Activated CD4-positive, alpha-beta T cell treated with anti-CD3 and anti-CD28 coated beads for 48 hours (primary cell): Measurements from ENCODE around the gene ATP2C2.

Experiments used
- DNase-seq: peaks from one replicate; pipeline ENCODE4 v3.0.0-alpha.2; 2020

Gene ATP2C2

DNA sequence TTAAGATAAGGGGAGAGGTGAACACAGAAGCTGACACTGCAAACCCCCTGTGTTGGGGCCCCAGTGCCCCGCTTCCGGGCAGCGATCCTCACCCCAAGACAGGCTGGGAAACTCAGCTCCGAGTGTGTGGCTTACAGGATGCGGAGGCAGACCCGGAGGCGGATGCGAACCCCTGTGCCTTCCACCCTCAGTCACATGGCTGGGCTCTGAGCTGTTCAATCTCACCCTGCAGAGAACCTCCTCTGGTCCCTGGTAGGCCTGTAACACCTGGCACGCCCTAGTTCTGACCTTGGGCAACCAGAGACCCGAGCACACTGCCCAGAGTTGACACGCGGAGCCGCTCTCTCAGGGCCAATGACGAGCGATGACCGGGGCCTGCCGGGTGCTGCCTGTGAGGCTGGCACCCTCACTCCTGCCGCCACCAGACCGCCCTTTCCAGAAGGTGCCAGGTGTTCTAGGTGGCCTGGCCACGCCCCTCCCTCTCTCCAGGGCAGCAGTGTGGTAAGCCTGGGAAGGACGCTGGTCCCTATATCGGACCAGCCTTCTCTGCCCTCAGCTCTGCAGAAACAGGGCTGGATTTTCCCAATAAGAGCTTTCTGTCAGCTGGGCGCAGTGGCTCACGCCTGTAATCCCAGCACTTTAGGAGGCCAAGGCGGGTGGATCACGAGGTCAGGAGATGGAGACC is 112.9 kb downstream of the ATP2C2 start:
- DNase-seq, result no peak

DNA sequence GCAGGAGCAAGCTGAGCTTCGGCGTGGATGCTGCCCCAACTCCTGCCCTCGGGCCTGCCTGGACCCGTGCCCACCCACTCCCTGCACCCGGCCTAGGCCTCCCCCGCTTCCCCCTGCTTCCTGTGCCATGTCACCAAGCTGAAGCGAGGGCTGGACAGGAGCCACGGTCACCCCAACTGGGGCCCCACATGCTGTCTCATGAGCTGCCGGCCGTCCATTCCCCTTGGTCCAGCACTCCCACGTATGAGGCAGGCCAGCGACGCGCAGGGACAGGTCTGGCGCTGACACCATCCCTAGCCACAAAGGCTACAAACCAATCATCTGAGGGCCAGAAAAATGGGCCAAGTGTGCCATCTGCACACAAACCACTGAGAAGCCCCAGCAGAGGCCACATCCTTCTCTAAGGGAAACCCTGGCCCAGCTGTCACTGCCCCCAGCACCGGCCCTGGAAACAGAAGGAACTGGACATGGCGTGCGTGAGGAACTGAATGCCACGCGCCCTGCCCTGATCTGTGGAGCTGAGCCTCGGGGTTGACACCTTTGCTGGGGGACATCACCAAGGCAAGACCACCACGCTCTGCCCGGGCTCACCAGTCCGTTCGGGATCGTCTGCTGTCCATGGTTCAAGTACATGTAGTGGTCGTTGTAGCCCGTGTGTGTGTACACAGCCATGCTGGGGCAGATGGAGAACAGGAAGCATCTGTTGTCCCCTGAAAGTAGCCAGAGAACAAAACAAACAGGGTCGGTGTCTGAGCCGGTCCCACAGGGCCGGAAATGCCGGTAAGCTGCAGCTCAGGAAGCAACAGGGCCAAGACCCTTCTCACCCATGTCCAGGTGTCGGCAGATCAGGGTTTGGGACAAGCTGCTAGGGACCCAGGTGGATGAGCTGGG is 113.9 kb downstream of the ATP2C2 start:
- DNase-seq, result no peak

DNA sequence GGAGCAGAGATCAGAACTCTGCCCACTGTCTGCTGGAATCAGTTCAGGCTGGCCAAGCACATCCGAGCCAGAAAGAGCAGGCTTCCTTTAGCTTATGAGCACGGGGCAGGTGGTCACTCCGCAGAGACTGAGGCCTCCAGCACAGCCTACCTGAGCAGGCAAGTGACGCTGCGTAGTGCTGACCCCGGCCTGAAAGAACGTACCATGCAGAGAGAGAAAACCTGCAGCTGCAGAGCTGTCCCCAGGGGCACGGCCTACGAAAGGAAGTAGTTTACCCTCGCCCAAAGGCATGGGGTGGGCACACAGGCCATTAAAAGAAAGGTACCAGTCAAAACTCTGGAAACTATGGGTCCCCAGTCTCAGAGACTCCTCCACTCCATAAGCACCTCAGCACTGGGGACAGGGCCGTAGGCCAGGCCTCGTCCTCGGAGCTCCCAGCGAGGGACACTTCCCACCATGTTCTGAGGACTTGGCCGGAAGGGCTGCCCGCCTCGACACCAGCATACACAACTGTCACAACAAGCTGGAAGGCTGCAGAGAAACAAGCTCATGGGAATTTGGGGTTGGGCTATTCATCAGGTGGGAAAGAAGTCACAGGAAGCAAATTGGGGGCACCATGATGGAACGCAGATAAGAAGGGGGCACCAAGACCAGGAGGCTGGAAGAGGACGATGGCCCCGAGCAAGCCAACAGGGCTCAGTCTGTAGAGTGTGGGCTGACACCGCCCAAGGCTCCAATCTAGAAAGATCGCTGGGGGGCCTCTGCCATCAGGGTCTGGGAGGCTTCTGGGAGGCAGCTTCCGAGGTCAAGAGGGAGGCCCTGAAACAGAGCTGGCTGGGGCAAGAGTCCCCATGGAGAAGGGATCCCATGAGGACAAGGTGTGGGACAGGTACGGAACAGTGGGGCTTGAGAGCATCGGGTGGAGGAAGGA is 114.9 kb downstream of the ATP2C2 start:
- no peak for DNase-seq

DNA sequence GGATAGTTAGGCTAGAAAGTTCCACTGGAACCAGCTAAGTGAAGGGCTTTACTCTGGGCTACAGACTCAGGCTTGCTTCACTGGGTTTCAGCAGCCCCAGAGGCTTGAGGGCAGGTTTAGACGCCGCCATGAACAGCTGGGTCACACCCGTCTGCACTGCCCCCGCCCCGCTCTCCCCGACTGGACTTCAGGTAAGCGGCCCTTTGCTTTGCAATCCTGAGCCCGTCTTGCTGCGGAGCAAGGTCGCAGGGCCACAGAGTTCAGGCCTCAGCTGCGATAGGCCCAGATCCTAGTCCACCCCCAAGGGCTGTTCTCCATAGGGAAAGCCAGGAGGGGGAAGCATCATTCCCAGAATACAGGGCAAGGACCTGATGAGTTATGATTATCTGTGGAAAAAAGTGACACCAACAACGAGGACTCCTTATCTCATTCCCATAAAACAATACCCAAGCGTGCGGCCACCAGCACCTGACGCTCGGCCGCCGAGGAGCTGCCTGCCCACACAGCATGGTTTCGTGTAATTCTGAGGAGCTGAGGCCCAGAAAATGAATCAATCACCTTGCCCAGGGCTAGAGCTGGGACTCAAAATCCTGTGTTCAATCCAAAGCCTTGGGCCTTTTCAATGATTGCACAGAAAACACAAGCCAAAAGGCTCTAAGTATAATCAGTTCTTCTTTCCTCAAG is 115.7 kb downstream of the ATP2C2 start:
- DNase-seq, result no peak

DNA sequence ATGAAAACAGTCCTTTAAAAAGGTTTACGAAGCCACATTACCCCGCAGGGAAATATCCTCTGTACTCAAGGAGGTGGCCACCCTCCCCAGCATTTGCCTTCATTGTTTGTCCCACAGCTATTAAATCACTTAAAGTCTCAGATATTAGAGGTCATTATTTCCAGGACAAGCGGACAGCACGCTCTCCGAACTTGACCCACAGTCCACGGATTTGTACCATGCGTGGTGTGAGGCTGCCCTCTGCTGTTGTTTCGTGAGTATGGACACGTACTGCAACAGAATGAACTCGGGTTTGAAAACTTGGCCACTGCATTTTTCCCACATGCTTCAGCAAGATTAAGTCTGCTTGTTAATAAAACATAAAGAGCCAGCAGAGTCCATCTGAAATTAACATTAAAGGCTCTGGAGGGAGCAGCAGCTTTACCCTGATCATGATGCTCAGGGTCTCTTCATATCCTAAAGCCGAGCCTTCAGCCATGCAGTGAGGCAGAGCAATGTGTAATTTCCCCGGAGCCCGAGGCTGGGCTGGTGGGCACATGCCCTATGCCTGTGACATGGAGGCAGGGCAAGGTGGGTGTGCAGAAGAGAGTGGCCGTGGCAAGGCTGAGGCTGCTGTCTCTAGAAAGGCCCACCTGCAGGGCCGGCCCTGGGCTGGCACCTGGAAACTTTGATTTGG is 116.4 kb downstream of the ATP2C2 start:
- DNase-seq, result peak; percentile 42

DNA sequence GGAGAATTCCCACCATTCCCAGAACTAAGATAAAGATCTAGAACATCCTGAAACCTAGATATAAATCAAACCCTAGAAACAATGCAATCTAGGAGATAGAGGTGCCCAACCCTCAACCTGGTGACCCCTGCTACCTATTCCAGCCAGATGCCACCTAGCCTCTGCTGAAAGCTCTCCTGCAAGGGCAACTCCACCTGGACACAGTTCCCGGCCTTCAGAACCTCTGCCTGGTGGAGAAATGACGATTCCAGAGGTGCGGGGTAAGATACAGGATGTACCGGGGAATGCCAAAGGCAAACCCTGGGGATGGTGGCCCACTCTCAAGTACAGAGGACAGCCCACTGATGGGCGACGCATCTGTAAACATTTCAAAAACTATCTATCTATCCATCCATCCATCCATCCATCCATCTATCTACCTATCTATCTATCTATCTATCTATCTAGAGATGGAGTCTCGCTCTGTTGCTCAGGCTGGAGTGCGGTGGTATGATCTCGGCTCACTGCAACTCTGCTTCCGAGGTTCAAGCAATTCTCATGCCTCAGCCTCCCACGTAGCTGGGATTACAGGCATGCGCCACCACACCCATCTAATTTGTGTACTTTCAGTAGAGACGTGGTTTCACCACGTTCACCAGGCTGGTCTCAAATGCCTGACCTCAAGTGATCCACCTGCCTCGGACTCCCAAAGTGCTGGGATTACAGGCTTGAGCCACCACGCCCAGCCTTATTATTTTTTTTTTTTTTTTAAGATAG is 117.1 kb downstream of the ATP2C2 start:
- no peak for DNase-seq

DNA sequence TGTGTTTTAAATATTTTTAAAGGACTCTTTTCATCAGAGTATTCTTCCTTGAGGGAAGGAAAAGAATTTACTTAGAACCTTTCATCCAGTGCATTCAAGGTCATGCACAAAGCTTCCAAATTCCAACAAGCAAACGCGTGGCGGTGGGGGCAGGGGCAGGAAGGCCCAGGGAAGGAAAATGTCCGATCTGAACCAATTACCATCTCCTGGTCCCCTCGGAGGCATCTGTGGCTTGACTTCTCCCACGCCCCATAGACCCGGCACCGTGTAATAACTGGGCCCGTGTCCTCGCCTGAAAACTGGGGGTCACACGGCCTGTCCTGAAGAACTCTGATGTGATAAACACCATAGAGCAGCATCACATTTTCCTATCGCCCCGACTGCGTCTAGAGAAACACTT is 117.8 kb downstream of the ATP2C2 start:
- DNase-seq, result no peak

DNA sequence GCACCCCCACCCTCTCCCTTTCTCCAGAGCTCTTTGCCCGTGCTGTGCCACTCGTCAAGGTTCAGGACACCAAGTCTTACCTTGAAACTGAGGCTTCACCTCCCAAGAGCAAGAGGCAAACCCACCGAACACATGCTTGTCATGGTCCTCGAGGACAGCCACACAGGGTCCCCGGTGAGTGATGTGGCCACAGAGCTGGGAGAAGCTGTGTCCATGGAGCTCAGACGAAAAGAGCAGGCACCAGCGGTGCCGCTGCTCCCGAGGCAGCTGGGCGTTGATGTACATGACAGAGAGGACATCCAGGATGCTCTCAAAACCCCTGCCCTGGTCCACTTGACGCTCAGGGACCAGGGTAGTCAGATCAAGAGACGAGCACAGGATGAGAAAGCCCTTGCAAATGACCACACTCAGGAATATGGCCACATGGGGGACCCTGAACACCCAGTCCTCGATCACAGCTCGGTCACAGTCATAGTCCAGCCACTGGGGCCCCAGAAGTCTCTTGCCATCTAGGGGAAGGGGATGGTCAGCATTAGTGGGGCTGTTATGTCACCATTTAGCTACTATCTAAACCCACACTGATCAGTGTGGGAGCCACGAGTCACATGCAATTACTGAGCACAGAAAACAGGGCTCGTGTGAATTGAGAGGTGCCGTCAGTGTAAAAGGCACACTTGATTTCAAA is 118.4 kb downstream of the ATP2C2 start:
- no peak for DNase-seq

DNA sequence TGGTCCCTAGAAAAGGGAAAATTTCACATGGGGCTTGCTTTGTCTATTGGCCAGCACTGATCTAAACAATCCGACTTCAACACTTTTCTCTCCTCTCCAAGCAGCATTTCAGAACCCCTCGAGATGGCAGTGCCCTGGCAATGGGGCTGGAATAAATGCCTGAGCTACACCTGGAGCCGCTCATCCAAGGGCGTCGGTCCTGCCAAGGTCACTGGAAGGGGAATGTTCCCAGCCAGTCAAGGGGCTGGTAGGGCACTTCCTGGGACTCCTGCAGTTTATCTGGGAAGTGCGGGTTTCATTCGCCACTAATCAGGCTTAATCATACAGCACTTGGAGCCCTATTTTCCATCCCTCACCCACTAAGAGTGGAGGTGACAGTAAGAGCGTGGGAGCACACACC is 119.0 kb downstream of the ATP2C2 start:
- DNase-seq, result no peak

DNA sequence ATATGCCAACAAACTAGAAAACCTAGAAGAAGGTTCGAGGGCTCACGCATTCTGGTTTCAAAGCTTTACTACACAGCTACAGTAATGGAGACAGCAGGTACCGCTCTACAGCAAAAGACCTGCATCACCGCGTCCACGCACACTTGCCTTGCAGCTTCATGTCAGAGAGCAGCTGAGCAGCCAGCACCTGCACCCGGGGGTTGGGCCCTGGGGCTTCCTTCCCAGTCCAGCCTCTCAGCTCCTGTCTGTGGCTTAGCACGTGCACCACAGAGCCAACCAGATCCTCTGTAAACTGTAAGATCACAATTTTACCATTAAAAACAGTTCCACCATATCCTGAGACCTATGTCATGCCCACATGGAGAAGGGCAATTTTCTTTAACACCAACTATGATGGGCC is 120.8 kb downstream of the ATP2C2 start:
- no peak for DNase-seq

DNA sequence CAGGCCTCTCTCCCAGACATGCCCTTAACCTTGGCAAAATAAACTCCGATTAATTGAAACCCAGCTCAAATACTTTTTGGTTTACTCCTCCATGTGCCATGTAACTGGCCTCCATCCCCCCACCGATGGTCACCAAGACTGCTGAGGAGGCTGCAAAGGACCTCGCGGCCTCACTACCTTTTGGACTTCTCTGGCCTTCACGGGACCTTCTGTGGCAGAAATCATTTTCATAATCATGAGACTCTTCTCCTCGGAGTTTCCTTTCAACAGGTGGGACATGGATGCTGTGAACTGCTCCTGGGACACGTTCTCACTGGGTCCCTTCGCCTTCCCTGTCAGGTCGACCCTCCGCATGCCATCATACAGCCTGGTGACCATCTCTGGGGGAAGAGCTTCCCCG is 127.2 kb downstream of the ATP2C2 start:
- DNase-seq, result no peak

DNA sequence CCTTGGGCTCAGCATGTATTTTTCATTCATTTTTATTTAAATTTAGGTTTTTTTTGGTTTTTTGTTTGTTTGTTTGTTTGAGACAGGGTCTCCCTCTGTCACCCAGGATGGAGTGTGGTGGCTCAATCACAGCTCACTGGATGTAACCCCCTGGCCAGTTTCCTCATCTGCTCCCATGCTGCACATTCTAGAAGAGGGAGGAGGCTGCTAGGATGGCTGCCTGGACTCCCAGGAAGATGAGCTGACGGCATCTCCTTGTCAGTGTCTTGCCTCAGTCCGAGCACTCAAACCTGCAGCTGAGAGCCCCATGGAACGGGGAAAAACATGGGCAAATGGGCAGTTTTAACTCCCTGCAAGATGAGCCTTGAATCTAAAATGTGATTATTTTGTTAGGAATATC is 128.7 kb downstream of the ATP2C2 start:
- DNase-seq, result no peak

DNA sequence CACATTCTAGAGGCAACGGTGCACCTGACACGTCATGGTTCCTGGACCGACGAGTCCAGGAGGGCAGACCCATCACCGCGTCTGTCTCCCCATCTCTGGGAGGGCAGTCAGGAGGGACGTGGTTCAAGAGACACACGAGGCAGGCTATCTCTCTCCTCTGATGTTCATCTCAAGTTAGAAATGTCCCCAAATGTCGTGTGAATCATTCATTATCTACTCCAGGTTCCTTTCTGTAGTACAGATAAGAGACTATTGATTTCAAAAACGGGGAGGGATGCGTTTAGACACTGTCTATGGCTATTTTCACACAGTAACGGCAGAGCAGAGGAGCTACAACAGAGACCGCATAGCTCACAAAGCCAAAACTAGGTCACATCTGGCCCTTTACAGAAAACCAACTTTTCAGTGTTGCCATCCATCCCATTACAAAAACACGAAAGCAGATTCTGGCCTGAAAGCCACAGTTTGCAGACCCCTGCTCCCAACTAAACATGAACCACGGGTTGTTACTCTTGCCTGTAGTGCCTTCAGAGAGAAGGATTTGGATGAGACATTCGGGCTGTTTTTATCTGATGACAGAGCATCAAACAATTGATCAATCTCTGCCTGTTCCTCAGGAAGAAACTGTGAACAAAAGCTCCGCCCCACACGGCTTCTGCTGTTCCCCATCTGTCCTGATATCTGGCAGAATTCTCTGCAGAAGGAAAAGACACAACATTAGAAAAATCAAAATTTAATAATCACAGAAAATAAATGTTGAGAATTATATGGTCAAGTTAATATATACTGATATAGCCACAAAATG is 129.3 kb downstream of the ATP2C2 start:
- DNase-seq, result no peak

DNA sequence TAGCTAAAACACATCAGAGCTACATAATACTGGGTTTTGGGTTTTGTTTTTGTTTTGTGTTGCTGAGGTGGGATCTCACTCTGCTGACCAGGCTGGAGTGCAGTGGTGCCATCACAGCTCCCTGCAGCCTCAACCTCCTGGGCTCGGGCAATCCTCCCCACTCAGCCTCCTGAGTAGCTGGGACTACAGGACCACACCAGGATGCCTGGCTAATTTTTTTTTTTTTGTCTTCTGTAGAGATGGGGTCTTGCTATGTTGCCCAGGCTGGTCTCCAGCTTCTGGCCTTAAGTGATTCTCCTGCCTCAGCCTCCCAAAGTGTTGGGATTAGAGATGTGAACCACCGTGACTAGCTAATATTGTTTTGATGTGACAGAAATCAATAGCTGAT is 129.9 kb downstream of the ATP2C2 start:
- DNase-seq, result no peak

DNA sequence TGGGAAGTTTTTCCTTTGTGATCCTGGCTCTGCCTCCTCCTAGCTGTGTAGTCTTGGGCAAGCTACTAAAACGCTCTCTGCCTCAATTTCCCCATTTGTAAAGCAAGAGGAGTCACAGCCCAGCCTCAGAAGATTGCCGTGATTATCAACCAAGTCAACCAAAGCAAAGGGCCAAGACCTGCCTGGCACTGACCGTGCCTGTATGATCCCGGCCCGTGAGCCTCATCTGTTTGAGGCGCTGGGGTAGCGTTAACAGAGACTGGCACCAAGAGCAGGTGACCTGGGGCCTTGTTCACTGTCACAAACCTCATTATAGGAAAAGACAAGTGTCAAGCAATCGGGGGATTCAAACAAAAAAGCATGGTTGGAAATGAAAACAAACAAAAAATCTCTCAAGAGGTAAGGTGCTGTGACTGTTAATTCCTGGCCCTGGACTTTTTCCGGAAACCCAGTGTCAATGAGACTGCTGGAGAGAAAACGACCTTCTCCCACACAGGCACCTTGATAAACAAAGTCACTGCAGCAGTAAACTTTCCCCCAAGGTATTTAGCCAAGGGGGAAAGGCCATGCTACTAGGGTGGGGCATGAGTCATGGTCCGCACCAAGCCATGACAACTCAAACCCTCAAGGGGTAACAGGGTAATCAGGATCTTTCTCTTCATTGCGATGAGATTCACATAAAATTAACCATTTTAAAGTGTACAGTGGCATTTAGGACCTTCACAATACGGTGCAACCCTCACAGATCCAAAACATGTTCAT is 130.7 kb downstream of the ATP2C2 start:
- DNase-seq, result no peak

DNA sequence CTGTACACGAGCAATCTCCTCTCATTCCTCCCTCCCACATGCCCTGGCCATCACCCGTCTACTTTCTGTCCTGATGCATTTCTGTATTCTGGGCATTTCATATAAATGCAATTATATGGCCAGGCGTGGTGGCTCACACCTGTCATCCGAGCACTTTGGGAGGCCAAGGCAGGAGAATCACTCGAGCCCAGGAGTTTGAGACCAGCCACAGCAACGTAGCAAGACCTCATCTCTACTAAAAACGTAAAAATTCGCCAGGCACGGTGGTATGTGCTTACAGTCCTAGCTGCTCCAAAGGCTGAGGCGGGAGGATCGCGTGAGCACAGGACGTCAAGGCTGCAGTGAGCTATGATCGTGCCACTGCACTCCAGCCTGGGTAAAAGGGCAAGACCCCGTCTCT is 131.3 kb downstream of the ATP2C2 start:
- no peak for DNase-seq

DNA sequence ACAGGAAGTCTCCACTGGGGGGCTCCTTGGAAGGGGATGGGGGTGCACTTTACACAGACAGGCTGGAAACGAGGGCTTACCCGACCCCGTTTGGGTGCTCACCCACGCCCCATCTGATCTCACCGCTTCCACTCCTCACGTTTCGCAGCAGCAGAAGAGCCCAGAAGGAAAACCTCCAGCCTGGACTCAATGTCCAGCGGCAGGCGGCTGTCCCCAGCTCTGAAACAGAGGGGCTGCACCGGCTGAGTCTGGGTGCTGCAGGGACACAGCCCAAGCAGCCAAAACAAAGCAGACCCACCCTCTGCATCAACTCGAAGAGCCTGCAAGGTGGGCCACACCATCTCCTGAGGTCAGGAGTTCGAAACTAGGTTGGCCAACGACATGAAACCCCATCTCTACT is 132.2 kb downstream of the ATP2C2 start:
- no peak for DNase-seq

DNA sequence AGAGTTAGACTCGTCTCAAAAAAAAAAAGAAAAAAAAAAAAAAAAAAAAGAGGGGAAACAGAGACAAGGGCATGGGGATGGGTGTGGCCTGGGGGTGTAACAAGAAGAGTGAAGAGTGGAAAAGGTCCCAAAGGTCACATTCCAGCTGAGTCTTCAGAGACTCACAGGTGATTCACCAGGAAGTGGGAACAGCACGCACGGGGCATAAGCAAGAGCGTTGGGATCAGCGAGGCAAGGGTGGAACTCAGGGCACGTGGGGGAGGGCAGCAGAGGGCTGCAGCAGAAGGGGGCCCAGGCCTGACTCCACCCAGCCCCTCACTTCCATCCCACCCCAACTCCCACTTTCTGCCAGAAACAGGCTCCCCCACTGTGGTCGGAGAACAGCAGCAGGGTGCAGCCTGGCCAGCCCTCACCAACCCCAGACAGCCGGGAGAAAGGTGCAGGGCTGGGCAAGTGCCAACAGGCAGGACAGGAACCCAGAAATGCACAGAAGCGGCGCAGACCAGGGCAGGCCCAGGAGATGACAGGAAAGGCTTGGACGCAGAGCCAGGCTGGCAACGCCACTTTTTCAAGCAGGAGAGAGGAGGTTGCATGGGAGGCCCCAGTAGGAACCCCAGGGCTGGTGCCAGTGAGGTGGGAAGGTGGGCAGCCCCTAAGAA is 132.9 kb downstream of the ATP2C2 start:
- DNase-seq, result no peak

DNA sequence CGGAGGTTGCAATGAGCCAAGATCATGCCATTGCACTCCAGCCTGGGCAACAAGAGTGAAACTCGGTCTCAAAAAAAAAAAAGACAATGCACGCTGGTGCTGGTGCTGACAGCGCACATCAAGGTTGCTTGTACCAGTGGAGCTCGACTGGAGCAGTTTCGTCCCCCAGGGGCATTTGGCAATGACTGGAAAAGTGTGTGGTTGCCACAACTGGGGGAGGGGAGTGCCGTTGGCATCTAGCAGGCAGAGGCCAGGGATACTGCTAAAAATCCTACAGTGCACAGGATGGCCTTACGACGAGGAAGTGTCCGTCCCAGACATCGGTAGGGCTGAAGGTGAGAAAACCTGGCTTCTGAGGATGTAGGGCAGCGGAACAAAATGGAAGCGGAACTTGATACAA is 133.7 kb downstream of the ATP2C2 start:
- DNase-seq, result no peak
